Stimulated activated CD4-positive, alpha-beta T cell treated with anti-CD3 and anti-CD28 coated beads, Interleukin-2, amount 100 ng/mL, for 24 hours (primary cell): ENCODE results near the gene UNC5C.

Source experiments
- DNase-seq, 2 donors: peaks; one replicate each; pipeline ENCODE4 v3.0.0-alpha.2; 2020

UNC5C gene

DNA sequence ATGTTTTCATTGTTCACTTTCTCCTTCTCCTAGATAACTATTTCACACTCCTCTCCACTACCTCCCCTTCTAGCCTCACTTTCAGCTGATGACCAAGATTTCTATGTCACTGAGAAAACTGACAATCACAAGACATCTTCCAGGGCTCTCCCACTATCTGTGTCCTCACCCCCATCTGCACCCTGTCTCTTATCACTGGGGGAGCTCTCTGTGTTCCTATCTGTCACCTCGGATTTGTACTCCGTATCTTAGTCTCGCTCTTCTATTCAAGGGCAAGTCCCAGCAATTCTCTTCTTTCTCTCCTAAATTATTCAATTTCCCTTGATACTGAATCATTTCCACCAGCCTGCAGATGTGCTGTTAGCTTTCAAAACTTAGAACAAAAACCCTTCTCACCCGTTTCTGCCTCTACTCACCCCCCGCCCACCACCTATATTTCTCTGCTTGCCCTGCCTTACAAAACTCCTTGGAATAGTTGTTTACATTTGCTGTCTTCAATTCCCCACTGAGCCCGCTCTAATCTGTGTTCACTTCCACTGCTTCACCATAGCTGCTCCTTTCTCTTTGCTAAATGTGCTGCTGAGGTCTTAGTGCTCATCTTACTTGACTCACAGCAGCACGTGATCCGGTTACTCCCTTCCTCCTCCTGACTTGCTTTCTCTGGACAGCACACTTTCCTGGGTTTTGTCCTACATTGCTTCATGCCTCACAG is 293.2 kb downstream of the UNC5C start:
- DNase-seq: no peak

DNA sequence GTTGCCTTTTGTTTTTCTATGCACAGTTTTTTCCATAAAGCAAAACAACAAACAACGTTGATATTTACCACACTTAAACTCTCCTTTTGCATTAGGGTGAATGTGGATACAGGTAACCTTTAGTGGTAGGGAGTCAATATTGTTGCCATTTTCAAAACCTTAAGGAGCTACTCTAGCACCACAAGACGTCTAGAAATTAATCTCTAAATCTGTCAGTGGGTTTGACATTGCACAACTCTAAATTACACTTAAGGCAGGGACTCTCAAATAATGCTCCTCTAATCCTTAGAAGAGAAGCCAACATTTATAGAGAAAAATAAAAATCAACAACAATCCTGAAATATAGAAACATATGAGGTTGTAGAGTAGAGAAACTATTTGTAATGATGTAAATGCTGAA is 297.2 kb downstream of the UNC5C start:
- DNase-seq: no peak

DNA sequence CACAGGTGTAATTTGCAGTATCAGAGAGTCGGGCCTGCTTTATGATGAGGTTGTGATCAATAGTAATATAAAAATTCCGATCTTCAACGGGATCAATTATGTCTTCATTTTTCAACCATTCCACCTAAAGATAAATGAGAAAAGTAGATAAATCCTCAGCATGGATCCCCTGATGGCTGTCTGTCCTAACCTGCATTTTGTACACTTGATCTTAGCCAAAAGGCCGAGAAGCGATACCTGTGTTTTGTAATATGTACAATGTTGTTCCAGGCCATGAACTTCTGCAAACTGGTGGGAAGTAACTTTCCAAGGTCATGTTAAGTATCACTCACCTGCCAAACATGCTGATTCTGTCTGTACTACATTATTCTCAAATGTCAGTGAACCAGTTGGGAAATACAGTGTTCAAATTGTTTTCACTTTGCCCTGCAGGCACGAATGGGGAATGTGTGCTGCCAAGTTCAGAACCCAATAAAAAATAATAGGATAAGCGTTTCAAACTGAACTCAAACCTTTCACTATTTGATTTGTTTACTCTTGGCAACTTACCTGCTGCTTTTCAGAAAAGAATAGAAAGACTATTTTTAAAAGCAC is 298.1 kb downstream of the UNC5C start:
- no peak for DNase-seq

DNA sequence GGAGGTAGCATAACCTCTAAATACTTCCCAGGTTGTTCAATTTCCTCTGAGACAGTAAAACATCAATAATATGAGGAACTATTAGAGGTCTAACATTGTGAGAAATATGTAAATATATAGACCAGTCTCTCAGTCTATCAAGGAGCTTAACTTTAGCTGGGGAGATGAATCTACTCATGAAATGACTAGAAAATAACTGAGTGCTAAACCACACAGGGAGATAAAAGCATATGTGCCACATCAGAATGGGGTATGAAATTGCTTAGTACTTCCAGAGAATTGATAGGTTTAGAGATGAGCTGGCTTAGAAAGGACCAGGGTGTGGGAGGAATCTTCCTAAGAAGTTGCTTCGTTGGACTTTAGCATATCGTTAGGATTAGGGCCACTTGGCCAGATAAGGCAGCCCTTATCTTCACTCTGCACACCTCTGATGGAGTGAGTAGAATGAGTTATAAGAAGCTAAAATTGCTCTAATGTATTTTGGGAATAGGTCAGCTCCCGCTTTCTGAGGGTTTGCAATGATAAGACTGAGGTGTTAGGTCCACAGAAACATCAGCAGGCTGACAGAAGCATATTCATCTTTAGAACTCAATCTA is 299.2 kb downstream of the UNC5C start:
- DNase-seq: no peak

DNA sequence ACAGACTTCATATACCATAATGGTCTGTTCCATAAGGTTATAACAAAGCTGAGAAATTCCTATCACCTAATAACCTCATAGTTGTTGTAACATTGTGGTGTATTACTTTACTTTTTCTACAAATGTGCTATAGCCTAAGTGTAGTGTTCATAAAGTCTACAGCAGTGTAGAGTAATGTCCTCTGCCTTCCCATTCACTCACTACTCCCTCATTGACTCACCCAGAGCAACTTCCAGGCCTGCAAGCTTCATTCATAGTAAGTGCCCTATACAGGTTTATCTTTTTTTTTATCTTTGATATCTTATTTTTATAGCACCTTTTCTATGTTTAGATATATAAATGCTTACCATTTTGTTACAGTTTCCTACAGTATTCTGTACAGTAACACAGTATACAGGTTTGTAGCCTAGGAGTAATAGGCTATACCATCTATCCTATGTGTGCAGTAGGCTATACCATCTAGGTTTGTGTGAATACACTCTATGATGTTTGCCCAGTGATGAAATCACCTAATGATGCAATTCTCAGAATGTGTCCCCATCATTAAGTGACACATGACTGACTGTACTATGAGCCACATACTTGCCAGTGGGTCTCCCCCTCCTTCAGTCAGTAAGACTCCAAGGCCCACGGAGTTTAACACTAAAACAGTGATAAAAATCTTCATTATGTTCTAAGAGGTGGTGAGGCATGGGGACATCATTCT is 299.9 kb downstream of the UNC5C start:
- no peak for DNase-seq

DNA sequence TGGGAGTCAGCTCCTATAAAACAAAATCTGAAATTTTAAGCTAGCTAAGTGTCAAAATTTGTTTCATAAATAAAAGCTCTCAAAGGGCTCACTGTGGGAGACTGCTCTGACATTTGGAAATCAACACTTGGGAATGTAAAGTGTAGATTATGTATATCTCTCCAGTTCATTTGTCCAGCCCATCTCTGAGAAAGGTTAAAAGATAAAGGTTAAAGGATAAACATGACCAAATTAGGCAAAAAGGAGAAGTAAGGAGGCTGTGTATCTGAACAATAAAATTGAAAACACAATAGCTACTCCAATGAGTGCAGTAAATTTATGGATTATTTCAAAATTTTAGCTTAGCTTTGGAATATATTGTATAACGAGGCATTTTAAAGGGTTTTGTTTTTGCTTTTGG is 304.9 kb downstream of the UNC5C start:
- no peak for DNase-seq

DNA sequence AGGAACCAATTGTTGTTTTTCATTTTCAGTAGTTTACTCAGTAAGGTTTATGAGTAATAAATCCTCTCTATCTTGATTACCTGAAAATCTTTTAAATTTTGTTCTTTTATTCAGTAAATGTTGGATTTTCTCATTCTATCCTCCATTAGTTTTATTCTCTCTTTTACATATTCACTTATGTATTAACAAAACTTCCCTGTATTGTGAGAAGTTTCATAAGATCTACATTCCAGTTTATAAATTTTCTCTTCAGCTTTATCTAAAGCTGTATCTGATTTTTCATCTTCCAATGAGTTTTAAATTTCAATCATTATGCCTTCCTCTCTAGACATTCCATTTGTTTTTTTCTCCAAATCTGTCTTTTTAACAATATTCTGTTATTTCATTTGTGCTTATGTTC is 310.2 kb downstream of the UNC5C start:
- no peak for DNase-seq

DNA sequence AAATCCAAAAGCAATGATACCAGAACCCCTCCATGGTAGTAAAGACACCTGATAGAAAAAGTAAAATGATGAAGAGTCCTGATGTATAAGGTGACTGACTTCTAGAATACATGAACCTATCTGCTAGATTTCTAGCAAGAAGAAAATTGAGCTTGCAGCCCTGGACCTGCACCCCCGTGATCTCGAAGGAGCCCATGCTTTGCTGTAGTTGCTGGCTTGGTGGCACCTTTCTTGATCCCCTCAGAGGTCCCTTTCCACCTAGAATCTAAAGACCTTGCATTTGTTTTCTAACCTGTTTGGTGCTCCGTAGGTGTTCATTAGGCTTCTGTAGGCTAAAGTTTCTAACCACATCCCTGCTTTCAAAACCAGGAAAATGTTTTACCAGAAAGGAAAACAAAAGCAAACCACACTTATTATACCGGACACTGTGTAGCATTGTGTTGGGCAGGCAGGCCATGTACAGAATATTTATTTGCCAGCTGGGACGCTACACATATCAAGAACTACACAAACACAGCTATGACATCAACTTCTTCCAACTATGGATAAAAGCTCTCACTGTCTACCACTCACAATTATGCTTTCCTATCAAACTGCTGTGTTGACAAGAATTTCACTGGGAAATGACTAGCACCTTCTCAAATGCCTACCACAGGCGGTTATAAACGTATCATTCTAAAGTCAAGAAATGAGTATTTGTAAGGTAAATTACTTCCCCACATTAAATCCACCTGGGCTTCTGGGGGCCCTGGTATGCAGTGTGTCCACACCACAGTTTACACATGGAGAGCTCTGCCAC is 316.2 kb downstream of the UNC5C start:
- DNase-seq: no peak

DNA sequence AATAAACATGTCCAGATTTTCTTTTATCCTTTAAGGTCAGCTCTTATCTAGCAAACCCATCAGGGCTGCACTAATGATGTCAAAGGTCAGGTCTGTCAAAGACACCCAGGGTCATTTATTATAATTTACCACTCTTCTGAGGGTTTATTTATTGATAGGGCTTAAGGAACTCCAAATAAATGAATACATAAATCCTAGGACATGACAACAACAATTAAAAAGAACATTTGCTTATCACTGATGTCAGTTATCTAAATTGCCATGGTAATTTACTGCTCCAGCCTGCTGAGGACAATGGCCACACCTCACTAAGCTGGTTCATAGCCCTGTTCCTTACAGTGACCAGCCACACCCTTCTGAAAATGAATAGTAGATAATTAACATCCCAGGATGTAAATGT is 317.1 kb downstream of the UNC5C start:
- DNase-seq: no peak

DNA sequence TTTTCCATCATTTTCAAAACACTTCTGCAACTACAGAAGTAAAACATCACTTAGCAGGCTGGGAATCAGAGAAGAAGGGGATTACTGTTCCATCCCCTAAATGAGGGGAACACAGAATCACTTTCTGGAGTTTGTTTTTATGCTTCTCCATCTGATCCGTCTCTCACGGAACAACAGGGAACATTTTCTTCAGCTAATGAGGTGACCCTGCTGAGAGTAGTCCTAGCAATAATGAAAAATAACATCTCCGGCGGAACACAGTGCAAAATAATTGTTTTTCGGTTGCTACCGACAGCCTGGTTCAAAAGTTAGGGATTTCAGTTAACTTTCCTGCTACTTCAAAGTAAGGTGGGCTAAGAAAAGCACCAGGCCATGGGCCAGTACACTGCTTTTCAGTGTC is 322.9 kb downstream of the UNC5C start:
- no peak for DNase-seq

DNA sequence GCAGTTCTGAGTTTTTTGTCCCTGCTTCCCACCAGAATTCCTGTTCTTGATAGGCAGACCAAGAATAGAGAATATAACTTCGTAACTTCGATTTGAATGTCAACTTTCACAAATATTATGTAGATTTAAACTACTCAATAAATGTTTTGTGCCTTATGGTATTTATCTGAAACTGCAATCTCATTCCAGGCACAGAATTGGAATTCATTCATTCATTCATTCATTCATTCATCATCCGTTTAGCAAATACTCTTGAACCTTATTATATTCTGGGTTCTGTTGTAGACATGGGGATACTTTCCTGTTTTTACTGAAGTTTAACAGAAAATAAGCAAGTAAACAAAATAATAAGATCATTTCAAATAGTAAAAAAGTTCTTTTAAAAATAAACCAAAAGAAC is 324.4 kb downstream of the UNC5C start:
- DNase-seq: no peak

DNA sequence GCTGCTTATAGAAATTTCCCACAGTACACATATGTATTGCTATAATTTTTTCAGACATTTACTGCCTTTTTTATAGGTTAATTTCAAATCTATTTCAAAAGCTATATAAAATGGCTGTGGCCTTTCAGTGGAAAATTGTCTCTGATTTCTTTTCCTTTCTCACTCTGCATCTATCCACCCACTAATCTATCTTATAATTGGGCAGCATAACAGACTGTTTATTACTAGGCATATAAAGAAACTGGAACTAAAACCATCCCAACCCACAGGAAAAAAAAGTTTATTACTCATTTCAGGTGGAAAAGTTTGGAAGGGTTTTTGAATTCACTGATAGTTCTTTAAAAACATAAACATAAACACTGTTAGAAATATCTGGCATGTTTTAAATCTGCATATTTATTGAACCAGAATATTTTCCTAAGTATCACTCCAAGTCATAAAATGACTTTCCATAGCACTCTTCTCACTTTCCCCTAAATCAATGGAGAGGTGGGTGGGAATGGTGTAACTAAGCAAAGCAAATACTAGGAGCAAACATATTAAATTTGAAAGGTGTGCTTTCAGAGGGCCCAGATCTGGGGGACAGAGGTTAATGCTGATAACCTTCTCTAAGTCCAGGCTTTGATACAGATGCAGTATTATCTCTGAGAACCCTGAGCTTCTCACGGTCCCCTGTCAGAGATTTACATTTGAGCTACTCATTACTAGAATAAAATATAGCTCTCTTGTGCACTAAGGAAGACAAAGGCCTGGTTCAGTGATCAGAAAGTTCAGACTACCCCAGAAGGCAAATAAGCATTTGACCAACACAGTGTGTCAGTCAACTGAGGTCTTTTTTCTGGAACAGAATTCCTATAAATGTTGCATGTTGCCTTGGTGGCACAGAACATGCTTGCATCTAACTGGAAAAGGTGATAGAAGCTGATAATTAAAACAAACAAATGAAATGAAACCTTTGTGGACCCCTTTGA is 328.3 kb downstream of the UNC5C start:
- DNase-seq: no peak

DNA sequence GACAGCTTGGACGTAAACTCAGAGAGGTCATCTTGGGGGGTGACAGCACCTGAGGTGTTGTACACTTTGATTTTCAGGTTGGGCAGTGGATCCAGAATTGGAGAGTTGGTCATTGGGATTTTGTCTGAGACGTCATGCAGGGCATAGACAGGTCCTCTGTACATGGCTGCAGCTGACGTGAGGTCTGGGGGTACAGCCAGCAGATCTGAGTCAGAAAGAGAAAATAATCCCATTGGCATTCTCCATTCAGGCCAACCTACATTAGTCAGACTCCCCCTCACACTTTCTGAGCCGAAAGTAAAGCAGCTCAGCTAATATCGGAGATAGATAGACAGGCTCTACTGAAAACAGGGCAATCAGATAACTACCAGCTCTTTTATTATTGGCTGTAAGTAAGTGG is 329.7 kb downstream of the UNC5C start:
- DNase-seq: no peak

DNA sequence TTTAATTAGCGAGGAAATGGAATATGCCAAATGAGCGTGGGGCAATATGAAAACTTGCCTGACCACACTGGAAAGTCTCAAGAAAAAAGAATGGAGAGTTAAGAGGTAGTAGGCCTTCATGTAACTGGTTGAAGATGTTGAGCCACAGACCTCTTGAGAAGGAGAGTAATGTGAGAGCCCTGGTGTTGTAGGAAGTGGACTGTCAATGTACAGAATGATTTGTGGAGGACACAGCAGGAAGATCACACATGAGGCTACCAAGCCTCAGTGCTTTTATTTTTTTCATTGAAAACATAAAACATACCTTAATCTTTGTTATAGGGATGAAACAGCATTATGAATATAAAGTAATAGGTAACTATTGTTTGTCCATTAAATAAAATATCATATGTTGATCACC is 331.6 kb downstream of the UNC5C start:
- no peak for DNase-seq

DNA sequence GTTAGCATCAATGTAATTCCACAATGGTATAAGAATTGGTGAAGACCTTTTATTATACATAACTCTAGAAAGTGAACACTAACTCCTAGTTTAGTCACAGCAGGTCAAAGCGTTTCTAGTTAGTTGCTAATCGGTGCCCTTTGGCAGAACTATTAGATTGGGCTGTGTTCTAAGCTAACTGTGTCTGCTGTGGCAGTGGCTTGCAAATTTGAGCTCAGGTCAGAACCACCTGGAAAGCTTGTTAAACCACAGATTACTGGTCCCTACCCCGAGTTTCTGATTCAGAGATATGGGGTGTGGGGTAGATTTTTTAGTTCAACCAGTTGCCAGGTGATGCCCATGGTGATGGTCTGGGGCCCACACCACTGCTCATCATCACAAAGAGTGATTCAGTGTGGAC is 332.1 kb downstream of the UNC5C start:
- DNase-seq: no peak

DNA sequence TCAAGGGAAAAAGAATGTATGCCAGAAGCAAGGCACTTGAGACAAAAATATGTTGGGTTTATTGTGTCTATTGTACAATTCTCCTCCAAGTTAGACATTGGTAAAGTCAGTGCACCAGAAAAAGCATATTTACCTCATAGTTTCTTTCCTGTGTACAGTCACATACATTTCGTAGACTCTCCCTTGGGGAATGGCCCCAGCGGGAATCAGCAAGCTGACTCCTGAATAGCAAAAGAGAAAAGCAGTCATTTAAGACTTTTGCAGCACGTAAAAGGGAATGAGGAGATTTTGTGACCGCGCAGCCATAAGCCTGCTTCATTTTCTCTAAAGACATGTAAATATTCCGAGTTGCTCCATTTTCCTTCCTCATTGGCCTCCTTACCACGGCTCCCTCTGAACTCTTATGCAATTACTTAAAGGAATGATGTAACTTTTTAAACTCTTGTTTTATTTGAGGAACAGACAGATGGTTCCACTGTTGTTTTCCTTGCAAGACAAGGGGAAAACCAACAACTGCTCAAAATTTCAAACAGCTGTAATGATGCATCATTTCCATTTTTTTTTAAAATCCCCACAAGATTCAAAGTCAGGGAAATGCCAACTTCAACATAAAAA is 332.7 kb downstream of the UNC5C start:
- DNase-seq: no peak

DNA sequence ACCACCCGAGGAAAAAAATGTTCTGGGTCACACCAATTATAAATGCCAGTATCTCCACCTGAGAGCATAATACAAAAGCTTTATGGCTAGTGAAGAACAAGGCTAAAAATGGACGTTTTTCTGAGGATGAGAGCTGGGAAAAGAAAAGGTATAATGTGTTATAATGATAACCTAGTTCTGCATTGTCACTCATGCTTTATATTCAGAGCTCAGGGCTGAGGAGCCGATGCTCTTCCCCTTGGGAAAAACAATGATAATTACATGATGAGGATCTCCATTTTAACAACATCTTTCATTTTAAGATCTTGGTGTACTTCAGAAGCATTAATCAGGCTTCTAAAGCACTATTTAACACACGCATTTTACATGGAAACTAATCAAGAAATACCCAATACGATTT is 333.7 kb downstream of the UNC5C start:
- no peak for DNase-seq

DNA sequence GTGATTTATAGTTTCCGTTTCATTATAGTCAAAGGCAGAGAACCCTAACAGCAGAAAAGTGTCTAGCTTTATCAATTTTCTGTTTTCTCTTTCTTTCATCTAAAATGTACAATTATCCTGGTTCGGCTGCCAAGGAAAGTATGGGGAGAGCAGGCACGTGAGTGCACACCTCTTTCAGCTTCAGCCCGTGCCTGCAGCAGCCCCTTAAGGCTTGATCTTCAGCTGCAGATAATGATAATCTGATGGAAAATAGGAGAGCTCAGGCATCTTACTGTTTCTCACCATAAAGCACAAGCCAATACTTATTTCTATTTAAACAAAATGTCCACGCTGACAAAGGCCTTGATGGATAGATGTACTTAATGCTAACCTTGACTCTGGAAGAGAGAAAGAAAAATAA is 334.4 kb downstream of the UNC5C start:
- no peak for DNase-seq

DNA sequence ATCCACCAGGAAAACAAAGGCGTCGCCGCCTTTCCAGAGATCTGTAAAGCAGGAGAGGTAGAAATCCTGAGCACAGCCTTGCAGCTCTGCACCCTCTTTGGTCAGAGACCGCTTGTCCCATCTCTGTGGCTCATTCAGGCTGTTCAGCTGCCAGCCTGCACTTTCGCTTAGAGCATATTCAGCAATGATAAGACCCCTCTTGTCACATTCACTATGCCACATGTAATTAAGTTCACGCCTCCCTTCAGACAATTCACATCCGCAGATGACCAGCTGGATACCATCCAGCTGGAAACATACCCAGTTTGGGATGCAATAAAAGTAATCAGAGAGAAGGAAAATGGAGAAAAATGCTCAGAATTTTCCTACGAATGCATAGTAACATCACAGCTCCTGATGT is 335.4 kb downstream of the UNC5C start:
- DNase-seq: no peak

DNA sequence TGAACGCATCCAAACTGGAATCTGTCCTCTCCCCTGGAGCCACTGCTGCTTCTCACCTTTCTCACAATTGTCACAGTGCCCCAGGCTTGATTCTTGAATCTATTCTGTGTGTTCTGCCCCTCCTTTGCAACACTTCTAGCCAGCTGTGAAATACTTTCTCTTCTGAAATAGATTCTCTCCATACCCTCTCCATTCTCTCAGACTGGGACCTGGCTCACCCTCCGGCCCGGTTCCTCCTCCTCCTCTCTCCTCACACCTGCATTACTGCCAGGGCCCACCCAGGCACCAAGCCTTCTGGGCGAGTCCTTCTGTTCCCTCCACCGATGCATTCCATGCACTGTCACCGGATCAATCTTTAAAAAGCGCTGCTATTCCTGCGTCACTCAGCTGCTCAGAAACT is 336.1 kb downstream of the UNC5C start:
- DNase-seq: no peak

DNA sequence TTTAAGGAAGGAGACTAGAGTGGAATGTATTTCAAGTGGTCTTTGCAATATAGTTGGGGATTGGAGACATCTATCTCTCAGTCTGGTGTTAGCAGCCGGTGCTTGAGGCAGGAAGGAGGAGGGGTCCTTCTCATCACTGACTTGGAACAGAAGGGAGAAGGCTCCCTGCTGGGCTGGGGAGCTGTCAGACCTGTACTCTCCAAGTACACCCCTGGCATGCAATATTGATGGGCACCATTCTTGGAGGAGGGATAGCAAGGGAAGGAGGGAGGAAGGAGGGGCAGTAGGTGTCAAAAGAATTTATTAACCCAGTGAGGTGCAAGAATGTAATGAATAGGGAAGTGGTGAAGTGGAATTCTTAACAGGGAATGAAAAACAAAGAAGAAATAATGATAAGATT is 338.8 kb downstream of the UNC5C start:
- DNase-seq: no peak

DNA sequence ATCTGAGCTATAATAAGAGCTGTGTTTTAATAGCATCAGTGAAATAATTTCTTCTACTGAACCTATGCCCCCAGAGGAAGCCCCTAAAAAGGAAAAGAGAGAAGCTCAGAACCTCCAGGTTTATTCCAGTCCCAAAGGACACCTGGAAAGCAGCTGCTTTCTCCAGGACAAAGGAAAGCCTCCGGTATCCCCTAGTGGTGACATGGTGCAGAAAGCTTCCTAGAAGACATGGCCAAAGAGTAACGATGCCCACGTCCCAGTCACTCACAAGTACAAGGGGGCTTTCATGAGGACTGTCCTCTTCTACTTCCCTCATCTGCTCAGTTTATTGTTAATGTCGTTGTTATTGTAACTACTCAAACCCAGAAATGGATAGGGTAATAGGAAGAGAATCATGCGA is 343.9 kb downstream of the UNC5C start:
- no peak for DNase-seq
